CD14-positive monocyte (primary cell): ENCODE data around the gene PUS7. TPM values are rescaled to one million over a fixed set of nuclear protein-coding genes. Genes with fewer than 3 reads are reported as not detected.

Experiments used
- DNase-seq, 3 donors: peaks; one replicate each; pipeline ENCODE4 v3.0.0-alpha.2; 2011 to 2022
- H2AFZ ChIP-seq: 2 replicates; pipeline ENCODE4 v1.6.0; 2012; ENCODE audit warnings: mild to moderate bottlenecking, low read depth, low read length, inconsistent platforms; ENCODE audit not compliant: insufficient read depth, poor library complexity, severe bottlenecking
- H3K27ac ChIP-seq, 2 donors: 1 replicate in 1 of 2; 2 replicates in 1 of 2; pipeline ENCODE4 v1.5.1; 2012 to 2013; ENCODE audit warnings: low read length in 2 of 2, control low read depth in 1 of 2, inconsistent platforms in 1 of 2, low read depth in 1 of 2, mild to moderate bottlenecking in 1 of 2
- H3K27me3 ChIP-seq, 2 donors: one replicate each; pipeline versions ENCODE4 v1.6.0 to v1.6.1; 2011 to 2013; ENCODE audit warnings: low read length in 2 of 2; ENCODE audit not compliant: control insufficient read depth in 2 of 2, insufficient read depth in 2 of 2
- H3K36me3 ChIP-seq, 2 donors: replicated peaks in 1 of 2; 1 replicate in 1 of 2; 2 replicates in 1 of 2; pipeline versions ENCODE4 v1.5.1 to v1.6.1; 2012 to 2013; ENCODE audit warnings: low read length in 2 of 2, control low read depth in 1 of 2, inconsistent platforms in 1 of 2, mild to moderate bottlenecking in 1 of 2; ENCODE audit not compliant: insufficient read depth in 2 of 2, control insufficient read depth in 1 of 2
- H3K4me1 ChIP-seq, 2 donors: 1 replicate in 1 of 2; 2 replicates in 1 of 2; pipeline versions ENCODE4 v1.5.1 to v1.6.1; 2012 to 2013; ENCODE audit warnings: low read length in 2 of 2, control low read depth in 1 of 2, inconsistent platforms in 1 of 2, mild to moderate bottlenecking in 1 of 2, moderate library complexity in 1 of 2; ENCODE audit not compliant: insufficient read depth in 2 of 2, control insufficient read depth in 1 of 2
- H3K4me2 ChIP-seq: replicated peaks from 2 replicates; pipeline ENCODE3; 2012; ENCODE audit warnings: low read length, moderate library complexity, mild to moderate bottlenecking; ENCODE audit not compliant: poor library complexity, severe bottlenecking; ENCODE audit errors: extremely low read depth
- H3K4me3 ChIP-seq, 3 experiments: fragments of 200-600 bp in 1 of 3; sonication (generic) in 1 of 3; replicated peaks in 1 of 3; 1 replicate in 2 of 3; 2 replicates in 1 of 3; pipeline ENCODE4 v1.5.1; 2011 to 2013; ENCODE audit warnings: low read length in 3 of 3, mild to moderate bottlenecking in 3 of 3, control low read depth in 2 of 3, low read depth in 2 of 3, inconsistent platforms in 1 of 3, moderate library complexity in 1 of 3
- H3K79me2 ChIP-seq: 2 replicates; pipeline ENCODE4 v1.6.0; 2012; ENCODE audit warnings: mild to moderate bottlenecking, control low read depth, inconsistent platforms, low read length, moderate library complexity; ENCODE audit not compliant: insufficient read depth
- H3K9ac ChIP-seq: 2 replicates; pipeline ENCODE4 v1.6.0; 2017; ENCODE audit warnings: low read length, mild to moderate bottlenecking; ENCODE audit not compliant: insufficient read depth, poor library complexity, severe bottlenecking
- H3K9me3 ChIP-seq, 2 donors: replicated peaks in 1 of 2; 1 replicate in 1 of 2; 2 replicates in 1 of 2; pipeline versions ENCODE4 v1.5.1 to v1.6.1; 2012 to 2013; ENCODE audit warnings: low read length in 2 of 2, control low read depth in 1 of 2; ENCODE audit not compliant: control insufficient read depth in 1 of 2, insufficient read depth in 1 of 2
- H4K20me1 ChIP-seq: 2 replicates; pipeline ENCODE4 v1.6.0; 2012; ENCODE audit warnings: mild to moderate bottlenecking, low read length, control low read depth, moderate library complexity; ENCODE audit not compliant: insufficient read depth
- H3K27ac Mint-ChIP-seq, 7 donors: one replicate each; pipeline ENCODE4 v1.8.0; 2020; ENCODE audit warnings: mild to moderate bottlenecking in 7 of 7, mixed read lengths in 7 of 7, moderate library complexity in 6 of 7, inconsistent platforms in 2 of 7
- H3K27me3 Mint-ChIP-seq, 3 donors: one replicate each; pipeline ENCODE4 v1.8.0; 2021 to 2022; ENCODE audit warnings: low read depth in 3 of 3, mild to moderate bottlenecking in 3 of 3, mixed read lengths in 3 of 3, moderate library complexity in 3 of 3, inconsistent platforms in 1 of 3
- H3K36me3 Mint-ChIP-seq, 2 donors: one replicate each; pipeline ENCODE4 v1.8.0; 2020; ENCODE audit warnings: mixed read lengths in 2 of 2, inconsistent platforms in 1 of 2, mild to moderate bottlenecking in 1 of 2
- H3K4me1 Mint-ChIP-seq: one replicate; pipeline ENCODE4 v1.8.0; 2020; ENCODE audit warnings: mild to moderate bottlenecking, mixed read lengths
- H3K4me3 Mint-ChIP-seq, 2 donors: one replicate each; pipeline ENCODE4 v1.8.0; 2020; ENCODE audit warnings: mild to moderate bottlenecking in 2 of 2, mixed read lengths in 2 of 2, moderate library complexity in 1 of 2
- H3K9me3 Mint-ChIP-seq, 7 donors: one replicate each; pipeline ENCODE4 v1.8.0; 2020 to 2022; ENCODE audit warnings: mixed read lengths in 7 of 7, mild to moderate bottlenecking in 6 of 7, moderate library complexity in 6 of 7, inconsistent platforms in 2 of 7
- WGBS: methylation state at CpG from one replicate; pipeline ENCODE4 v1.1.5; 2013; ENCODE audit warnings: missing lambda C conversion rate; ENCODE audit not compliant: insufficient coverage; 5-methylcytosine and 5-hydroxymethylcytosine counted together
- intact Hi-C, 2 donors: fragments of 100-400 bp; cut with micrococcal nuclease; formaldehyde crosslinking; loops; one replicate each; pipeline versions ENCODE4 v1.15.0 to v1.15.1; 2023
- polyA plus RNA-seq, 3 donors: library from polyadenylated mRNA; depleted of rRNA in 1 of 3; unstranded in 2 of 3; stranded (reverse) in 1 of 3; fragments of 300-500 nt in 2 of 3; fragments of >200 nt in 1 of 3; fragmentation: Illumina TruSeq in 2 of 3; gene quantifications; 1 replicate in 2 of 3; 2 replicates in 1 of 3; pipeline ENCODE4 v1.2.3, GENCODE V29; 2012 to 2021
- TF ChIP-seq, protein P1 (sequence below): fragments of 200-600 bp; IDR thresholded peaks from one replicate; pipeline ENCODE4 v1.8.0; 2022; ENCODE audit warnings: antibody characterized with exemption, mild to moderate bottlenecking

Gene PUS7
- polyA plus RNA-seq, 3 donors: 1.3 to 1.8 (median 1.6) TPM

GRCh38 chr7:105532709-105533460, 10.8 kb upstream of the PUS7 start:
- Histone ChIP-seq H3K4me1 (peaks cover 16 to 20% of the 10 kb centered on the region in 2 donors), H3K4me2 (peak overlapping the region; percentile 83), H2AFZ (peak overlapping the region; percentile 99), H3K4me3 (peak overlapping the region; percentile 70 to 94 (median 87)), H3K27me3 (no peaks in the 10 kb centered on the region), H3K27ac (peak overlapping the region; percentile 72 to 90), H3K9ac (peak overlapping the region; percentile 81), H3K36me3 (peaks cover 7 to 24% of the 10 kb centered on the region in 2 donors), H3K9me3 (no peaks in the 10 kb centered on the region), H3K79me2 (peaks cover 22% of the 10 kb centered on the region), H4K20me1 (no peaks in the 10 kb centered on the region)
- Mint-ChIP-seq H3K4me1 (peaks cover 23% of the 10 kb centered on the region), H3K9me3 (no peaks in the 10 kb centered on the region), H3K4me3 (peak overlapping the region; percentile 90 to 95), H3K36me3 (peaks cover 4 to 22% of the 10 kb centered on the region in 2 donors), H3K27me3 (peaks cover 0 to 2% (median 0%) of the 10 kb centered on the region in 3 donors), H3K27ac (peak overlapping the region; percentile 82 to 95 (median 89))
- DNase-seq: no peak
- intact Hi-C loops: no loop called here
- WGBS: 15% methylated on average over 4 of the region's 12 CpGs
- TF ChIP-seq, protein P1, sequence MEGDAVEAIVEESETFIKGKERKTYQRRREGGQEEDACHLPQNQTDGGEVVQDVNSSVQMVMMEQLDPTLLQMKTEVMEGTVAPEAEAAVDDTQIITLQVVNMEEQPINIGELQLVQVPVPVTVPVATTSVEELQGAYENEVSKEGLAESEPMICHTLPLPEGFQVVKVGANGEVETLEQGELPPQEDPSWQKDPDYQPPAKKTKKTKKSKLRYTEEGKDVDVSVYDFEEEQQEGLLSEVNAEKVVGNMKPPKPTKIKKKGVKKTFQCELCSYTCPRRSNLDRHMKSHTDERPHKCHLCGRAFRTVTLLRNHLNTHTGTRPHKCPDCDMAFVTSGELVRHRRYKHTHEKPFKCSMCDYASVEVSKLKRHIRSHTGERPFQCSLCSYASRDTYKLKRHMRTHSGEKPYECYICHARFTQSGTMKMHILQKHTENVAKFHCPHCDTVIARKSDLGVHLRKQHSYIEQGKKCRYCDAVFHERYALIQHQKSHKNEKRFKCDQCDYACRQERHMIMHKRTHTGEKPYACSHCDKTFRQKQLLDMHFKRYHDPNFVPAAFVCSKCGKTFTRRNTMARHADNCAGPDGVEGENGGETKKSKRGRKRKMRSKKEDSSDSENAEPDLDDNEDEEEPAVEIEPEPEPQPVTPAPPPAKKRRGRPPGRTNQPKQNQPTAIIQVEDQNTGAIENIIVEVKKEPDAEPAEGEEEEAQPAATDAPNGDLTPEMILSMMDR: no peak

- H3K4me3 Mint-ChIP-seq: peak within 1 kb of the TSS; percentile 90 to 95
- peak within 1 kb of the TSS; percentile 82 to 95 (median 89) for H3K27ac Mint-ChIP-seq
- Histone ChIP-seq H3K4me1 (peaks cover 16 to 20% of the 10 kb centered on the region in 2 donors), H3K27me3 (no peaks in the 10 kb centered on the region), H3K27ac (peak within 1 kb of the TSS; percentile 72 to 90), H3K36me3 (peaks cover 0 to 17% of the 10 kb centered on the region in 2 donors), H3K4me2 (peak within 1 kb of the TSS; percentile 83), H3K9me3 (no peaks in the 10 kb centered on the region), H3K9ac (peak within 1 kb of the TSS; percentile 81), H4K20me1 (no peaks in the 10 kb centered on the region), H3K79me2 (peaks cover 22% of the 10 kb centered on the region), H3K4me3 (peak within 1 kb of the TSS; percentile 70 to 94 (median 87)), H2AFZ (peak within 1 kb of the TSS; percentile 99)
- WGBS: under 1% methylated on average over 38 of the region's 42 CpGs
- intact Hi-C loops: no loop called here
- no peaks in the 10 kb centered on the region for H3K9me3 Mint-ChIP-seq
- peaks cover 23% of the 10 kb centered on the region for H3K4me1 Mint-ChIP-seq
- H3K27me3 Mint-ChIP-seq: no peaks in the 10 kb centered on the region
- peaks cover 2 to 13% of the 10 kb centered on the region in 2 donors for H3K36me3 Mint-ChIP-seq
- TF ChIP-seq, protein P1: peak; percentile 84
- DNase-seq: peak; percentile 91 to 93 (median 91)
Observed at GRCh38 chr7:105531792-105532671, 10.0 kb upstream of the PUS7 start, which contains the start of gene RINT1. Gene RINT1, plus strand, starts transcription at chr7:105532201. Its CDS starts 115 bp downstream, at chr7:105532316.
